HG03103 (cell line): Measurements from ENCODE around the gene KCTD12.

Experiments
- ATAC-seq: cut with Tn5 transposase; IDR thresholded peaks from one replicate; pipeline ENCODE4 v1.9.1; 2021; ENCODE audit warnings: low read depth; ENCODE audit not compliant: unreplicated experiment

The KCTD12 gene

DNA sequence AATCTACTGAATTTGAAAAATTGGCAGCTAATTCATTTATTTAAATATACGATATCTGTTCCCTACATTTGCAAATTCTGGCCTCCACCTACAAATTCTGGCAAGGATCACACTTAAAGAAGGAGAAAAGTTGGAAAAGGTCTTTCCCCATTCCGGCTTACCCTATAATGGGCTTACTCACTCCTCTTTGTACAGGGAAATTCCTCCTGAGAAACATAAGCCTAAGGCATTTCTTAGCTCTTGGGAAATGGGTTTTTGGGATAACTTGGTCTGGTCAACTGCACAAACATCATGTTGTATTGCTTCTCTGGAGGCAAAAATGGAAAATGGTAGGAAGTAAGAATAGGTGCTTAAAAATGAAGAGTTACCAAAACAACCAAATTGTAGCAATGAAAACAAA is 25.5 kb downstream of the KCTD12 start:
- no peak for ATAC-seq

DNA sequence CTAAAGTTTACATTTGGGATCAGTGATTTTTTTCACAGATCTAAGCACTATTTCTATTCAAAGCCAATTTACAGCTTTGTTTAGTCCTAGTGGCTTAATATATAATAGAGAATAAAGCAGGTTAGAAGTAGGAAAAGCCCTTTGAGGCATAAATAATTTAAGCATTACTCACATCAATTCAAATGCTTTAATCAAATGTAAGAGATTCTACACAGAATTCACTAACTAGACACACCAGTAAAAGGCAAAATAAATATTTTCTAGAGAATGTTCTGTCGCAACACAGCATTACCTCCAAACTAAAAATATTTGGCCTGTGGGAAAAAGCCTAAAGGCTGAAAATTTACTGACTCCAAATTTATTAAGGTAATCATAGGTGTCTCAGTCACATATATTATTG is 31.3 kb downstream of the KCTD12 start:
- no peak for ATAC-seq

DNA sequence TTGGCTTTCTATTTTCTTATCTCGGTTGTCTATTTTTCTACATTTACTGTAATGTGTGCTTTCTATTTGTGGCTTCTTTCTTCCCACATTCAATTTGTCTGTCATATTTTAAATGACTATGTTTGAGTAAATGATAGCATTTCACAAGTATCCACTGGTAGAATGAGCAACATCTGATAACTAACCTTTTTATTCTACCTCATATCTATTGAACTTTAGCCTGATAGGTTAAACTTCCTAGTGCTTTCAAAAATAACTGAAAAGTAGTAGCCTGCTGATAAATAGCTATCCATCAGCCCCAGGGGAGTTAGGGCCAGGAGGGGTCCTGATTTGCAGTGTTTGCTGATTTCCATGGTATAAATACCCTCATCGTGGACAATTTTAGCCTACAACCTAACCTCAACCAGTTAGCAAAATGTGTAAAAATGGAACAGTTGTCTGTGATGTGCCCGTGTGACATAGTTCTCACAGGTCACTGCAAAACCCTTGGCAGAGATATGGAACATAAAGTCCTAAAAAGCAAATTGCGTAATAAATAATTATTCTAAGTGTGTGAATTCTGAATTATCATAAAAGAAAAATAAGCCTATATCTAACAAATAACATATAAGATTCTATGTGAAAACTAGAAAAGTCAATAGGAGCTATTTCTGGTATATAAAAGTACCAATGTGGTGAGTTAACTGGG is 32.1 kb downstream of the KCTD12 start:
- ATAC-seq = no peak

DNA sequence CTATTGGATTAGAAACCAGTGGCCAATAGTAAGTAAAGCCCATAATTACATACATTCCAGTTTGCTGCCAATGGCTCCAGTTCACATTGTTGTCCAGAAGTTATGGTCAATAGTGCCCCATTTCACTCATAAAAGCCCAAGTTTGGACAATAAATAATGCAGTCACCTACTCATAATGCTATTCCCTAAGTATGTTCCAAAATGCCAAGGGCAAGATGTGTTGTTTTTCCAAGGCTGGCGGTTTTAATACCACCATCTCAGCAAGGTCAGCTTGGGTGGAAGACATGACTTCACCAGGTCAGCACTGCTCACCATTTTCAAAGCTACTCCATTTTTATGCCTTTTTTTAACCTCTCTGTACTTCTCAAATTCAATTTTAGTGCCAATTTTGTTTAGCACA is 32.7 kb downstream of the KCTD12 start:
- ATAC-seq = no peak

DNA sequence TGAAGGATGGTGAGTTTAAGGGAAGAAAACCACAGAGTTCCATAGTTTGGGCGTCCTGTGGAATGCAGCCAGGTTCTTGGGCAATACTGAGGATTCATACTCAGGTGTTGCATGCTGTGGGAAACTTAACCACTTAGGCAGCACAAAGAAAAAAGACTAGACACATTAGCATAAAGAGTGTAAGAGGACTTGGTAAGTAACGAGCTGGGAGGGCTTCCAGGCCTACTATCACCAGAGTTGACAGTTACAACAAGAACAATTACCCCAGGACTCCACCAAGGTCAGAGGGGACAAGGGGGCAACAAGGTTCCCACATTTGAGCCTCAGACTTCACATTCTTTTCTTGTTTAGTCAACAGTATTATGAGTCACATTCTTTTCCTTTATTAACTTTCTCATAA is 33.2 kb downstream of the KCTD12 start:
- ATAC-seq = no peak

DNA sequence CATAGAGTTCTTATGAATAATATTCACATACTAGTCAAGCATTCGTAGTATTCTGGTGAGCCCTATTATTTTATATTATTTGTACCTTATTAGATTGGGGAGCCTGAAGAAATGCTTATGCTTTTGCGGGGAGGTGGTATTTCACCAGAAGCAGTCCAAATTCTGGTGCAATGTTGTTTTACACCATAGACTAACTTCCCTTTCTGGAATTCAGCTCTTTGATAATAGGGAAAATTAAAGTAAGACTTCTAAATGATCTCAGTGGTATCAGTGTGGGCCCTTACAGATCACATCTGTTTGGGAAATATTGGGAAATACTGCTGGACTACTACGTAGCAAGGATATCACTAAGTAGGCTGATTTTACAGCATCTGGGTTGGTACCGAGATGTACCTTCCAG is 34.2 kb downstream of the KCTD12 start:
- ATAC-seq = no peak

DNA sequence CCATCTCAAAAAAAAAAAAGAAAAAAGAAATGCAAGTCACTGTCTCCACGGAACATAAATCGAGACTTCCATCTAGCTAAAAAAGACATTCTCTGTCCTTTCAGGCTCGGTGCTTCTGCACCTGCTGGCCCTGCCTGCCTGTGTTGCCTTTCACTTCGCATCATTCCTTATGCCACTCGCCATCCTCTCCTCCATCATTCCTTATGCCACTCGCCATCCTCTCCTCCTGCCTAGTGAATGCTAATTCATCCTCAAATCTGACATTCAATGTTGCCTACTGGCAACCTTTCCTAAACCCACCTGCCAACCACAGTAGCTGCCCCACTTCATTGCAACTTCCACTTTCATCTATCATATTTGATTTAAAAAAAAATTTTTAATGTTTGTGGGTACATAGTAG is 36.7 kb downstream of the KCTD12 start:
- no peak for ATAC-seq

DNA sequence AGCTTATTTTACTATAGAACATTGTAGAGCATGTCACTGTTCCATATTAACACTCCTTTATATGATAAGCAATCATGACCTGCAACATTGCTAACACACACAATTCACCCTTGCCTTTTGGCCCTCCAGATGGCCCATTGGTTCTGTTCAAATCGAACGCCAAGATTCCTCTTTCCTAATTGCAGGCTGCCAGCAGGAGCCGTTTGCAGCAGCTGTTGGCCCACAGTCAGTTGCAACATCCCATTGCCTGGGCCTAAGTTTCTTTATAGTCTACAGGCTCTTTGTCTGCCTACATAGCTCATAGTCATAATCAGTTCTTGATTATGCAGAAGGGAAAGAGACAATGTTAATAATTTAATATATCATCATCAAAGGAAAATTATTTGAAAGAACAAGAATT is 37.6 kb downstream of the KCTD12 start:
- no peak for ATAC-seq

DNA sequence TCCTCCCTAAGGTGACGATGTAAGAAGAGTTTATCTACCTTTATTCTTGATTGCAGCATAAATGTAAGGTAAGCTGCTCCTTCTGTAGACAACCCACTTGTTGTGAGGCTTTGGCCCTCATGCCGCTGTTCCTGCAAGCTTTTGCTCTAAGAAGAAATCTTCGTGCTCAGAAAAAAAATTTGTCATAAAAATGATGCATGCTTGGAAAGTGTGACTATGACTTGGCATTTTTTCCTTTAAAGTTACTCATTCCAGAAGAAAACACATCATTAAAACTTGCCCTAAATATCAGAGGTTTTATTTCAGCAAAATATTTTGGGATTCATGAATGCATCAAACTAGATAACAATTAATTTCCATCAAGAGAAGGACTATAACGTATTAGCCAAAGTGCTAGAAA is 39.8 kb downstream of the KCTD12 start:
- ATAC-seq = no peak

DNA sequence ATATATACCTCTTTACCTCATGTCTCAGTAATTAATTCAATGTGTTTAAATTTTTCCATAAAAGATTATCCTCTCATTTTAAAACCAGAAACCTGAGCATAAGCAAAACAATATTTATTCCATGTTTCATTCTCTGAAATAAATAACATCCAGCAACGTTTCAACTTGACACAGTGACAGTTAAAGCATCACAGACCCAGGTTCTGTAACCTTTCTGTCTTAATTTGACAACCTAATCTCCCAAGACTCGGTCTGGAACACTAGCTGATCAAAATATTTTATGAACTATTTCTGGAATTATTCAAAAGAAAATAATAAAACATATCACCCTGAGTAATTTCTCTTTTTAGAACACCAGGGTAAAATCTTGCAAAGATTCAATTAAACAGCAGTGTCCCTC is 40.3 kb downstream of the KCTD12 start:
- no peak for ATAC-seq

DNA sequence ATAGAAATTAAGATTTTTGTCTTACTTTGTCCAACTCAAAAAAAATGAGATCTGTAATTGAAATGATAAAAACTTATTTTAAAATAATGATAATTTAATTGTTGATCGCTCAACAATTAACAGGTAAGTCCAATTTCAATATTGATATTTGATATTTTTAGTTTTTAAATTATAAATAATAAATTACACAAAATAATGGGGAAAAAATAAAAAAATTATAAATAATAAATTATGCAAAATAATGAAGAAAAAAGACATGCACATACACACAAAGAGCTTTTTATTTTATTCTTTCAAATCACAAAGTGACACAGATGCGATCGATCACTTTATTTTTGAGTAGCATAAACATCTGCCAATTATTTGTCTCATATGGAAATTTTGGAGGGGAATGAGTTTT is 40.8 kb downstream of the KCTD12 start:
- no peak for ATAC-seq

DNA sequence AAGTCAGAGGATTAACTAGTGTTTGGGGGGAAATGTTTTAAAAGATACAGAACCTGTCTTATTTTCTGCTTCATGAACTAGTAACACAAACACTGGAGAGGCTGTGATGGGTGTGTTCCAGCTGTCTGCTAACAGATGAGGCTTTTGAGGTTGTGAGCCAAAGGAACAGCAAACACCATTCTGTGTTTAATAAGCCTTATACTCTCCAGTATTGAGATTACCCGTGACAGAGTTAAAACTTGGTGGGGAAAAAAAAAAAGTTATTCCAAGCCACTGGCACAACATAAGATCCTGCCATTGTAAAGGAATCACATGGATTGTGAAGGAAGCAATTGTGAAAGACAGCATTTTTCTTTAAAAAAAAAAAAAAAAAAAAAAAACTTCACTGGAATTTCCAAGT is 48.4 kb downstream of the KCTD12 start:
- ATAC-seq = no peak

DNA sequence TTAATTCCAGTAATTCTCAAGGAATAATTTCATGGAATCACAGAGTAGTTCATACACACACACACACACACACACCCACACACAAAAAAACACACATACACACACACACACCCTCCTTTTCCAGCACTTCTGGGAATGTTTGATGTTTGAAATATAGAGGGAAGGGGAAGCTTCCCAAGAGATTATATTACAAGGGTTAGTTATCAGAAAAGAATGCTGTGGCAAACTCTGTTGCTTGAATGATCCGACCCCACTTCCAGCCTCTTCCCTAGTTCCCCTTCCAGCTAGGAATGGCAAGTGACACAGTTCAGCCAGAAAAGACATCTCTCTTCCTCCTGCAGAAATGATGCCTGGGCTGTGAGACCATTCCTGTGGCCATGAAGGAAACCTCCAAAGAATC is 49.9 kb downstream of the KCTD12 start:
- ATAC-seq = no peak

DNA sequence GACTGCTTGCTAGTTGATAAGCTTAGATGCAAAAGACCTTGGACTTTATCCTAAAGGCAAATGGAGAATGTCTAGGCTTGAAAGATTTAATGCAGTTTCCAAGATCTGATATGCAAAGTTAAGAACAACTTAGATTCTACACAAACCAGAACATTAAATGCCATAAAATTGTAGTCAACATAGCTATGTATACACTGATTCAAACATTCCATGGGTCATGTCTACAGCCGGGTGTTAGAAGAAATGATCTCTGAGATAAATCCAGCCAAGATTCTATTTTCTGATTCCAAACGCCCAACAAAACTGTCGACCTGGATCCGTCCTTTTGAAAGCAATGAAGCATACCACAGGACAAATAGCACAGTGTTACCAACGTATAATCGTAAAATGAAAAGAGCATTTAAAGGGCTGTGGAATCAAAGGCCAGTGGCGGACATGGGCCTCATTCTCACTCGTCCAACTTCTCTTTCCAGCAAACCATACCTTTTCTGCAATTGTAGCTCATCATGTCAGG is 52.7 kb downstream of the KCTD12 start:
- no peak for ATAC-seq

DNA sequence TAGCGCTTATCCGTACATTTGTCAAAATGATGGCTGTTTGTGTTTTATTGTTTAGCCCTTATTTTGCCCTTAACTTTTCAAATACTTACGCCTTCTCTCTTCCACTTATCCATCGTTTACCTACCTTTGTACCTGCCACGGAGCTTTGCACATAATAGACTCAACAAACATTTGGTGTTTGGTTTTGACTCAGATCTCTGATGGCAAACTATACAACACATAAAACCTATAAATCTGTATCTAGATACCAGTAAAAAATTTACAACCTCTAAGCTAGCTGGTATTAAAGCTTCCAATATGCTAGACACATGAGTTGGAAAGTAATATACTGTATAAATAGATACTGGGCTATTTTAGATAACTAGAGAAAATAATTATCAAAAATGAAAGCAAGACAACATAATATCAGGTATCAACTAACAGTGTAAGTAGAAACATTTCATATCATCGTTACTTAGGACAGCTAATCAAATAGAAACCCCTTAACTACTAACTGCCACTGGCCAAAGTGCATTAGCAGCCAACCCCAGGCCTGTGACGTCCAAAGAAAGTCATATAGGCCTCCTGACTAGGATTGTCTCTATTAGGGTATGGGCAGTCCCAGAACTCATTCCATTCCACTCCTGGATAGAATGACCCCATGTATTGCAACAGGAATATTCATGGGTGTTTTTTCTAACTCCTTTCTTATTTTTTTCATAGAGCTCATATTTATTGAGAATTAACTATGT is 53.8 kb downstream of the KCTD12 start:
- ATAC-seq = no peak

DNA sequence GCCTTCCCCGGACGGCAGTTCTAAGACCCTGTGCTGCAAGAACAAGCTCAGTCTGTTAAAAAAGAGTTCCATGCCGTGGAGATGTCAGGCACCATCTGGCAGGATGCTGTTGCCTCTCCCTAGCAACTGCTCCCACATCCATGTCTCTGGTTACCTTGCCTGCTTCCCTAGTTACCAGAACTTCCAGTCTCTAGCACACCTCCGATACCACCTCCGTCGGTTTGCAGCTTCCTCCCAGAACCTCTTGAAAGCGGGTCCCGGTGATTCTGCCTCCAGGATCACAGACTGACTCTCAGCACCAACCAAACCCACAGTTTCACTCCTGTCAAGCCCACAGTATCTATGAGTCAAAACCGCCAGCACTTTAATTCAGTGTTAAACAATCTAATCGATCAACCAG is 55.4 kb downstream of the KCTD12 start:
- no peak for ATAC-seq
